HCT116 (cell line): Measurements from ENCODE around the gene BICD1. TPM values are rescaled to one million over a fixed set of nuclear protein-coding genes. Genes with fewer than 3 reads are reported as not detected.

Source experiments
- ATAC-seq: fragments of 200-7000 bp; cut with Tn5 transposase; 2 replicates; pipeline ENCODE4 v1.9.1; 2020; ENCODE audit warnings: mild to moderate bottlenecking, moderate library complexity
- BruUV-seq: library from RNA; stranded (reverse); fragments of 400-500 nt; replicated peaks from 2 replicates; lab custom pipeline; 2021; lab: Mats Ljungman, UMichigan
- CTCF ChIA-PET: fragments of 300-600 bp; sonication (Branson Sonifier 250); formaldehyde crosslinking; loops from one replicate; lab custom pipeline; 2021; ENCODE audit warnings: antibody characterized with exemption; lab: Charles Lee
- POLR2A ChIA-PET: fragments of 300-600, 350-600 bp; sonication (Branson Sonifier 250); formaldehyde crosslinking; loops from one replicate; lab custom pipeline; 2021; ENCODE audit warnings: antibody characterized with exemption; lab: Charles Lee
- RAD21 ChIA-PET, 2 experiments: fragments of 300-600 bp; sonication (Branson Sonifier 250); formaldehyde crosslinking; loops; one replicate each; lab custom pipeline; 2023; ENCODE audit warnings: low total read pairs in 2 of 2; ENCODE audit not compliant: uncharacterized antibody in 2 of 2, unreplicated experiment in 2 of 2, low non-redundant PET in 1 of 2; lab: Charles Lee
- DNase-seq: peaks from one replicate; pipeline ENCODE4 v3.0.0-alpha.2; 2010; ENCODE audit warnings: low read depth, low spot score
- H2AFZ ChIP-seq: fragments of 200-600 bp; shearing (Covaris generic), sonication (generic); 2 replicates; pipeline ENCODE4 v1.6.1; 2017; ENCODE audit warnings: low read depth, mixed run types, mixed read lengths, antibody characterized with exemption, low read length; ENCODE audit not compliant: poor library complexity, severe bottlenecking
- H3K27ac ChIP-seq: 2 replicates; pipeline ENCODE4 v1.5.1; 2012; ENCODE audit warnings: low read depth, low read length
- H3K27me3 ChIP-seq: fragments of 200-600 bp; sonication (generic); 2 replicates; pipeline ENCODE4 v1.6.1; 2016; ENCODE audit warnings: mixed run types, low read length, mixed read lengths; ENCODE audit not compliant: insufficient read depth
- H3K36me3 ChIP-seq, 2 experiments: fragments of 200-500 bp in 1 of 2; fragments of 200-600 bp in 1 of 2; sonication (Bioruptor generic) in 1 of 2; sonication (generic) in 1 of 2; 2 replicates each; pipeline versions ENCODE4 v1.5.1 to v1.6.1; 2014 to 2016; ENCODE audit warnings: low read length in 2 of 2, inconsistent platforms in 1 of 2, mixed read lengths in 1 of 2, mixed run types in 1 of 2; ENCODE audit not compliant: insufficient read depth in 2 of 2, control insufficient read depth in 1 of 2
- H3K4me1 ChIP-seq, 2 experiments: fragments of 200-600 bp in 1 of 2; sonication (generic) in 1 of 2; 2 replicates each; pipeline versions ENCODE4 v1.5.1 to v1.6.1; 2012 to 2017; ENCODE audit warnings: low read length in 2 of 2, inconsistent platforms in 1 of 2, mild to moderate bottlenecking in 1 of 2, mixed read lengths in 1 of 2, mixed run types in 1 of 2, moderate library complexity in 1 of 2; ENCODE audit not compliant: insufficient read depth in 2 of 2, control insufficient read depth in 1 of 2
- H3K4me2 ChIP-seq: fragments of 200-600 bp; sonication (generic); 2 replicates; pipeline ENCODE4 v1.6.1; 2017; ENCODE audit warnings: mixed run types, low read length, mixed read lengths
- H3K4me3 ChIP-seq, 2 experiments: fragments of 200-600 bp in 1 of 2; sonication (generic) in 1 of 2; replicated peaks in 1 of 2; 2 replicates each; pipeline ENCODE4 v1.5.1; 2011 to 2016; ENCODE audit warnings: low read length in 2 of 2, control low read depth in 1 of 2, low read depth in 1 of 2, mild to moderate bottlenecking in 1 of 2, mixed read lengths in 1 of 2, mixed run types in 1 of 2
- H3K79me2 ChIP-seq: fragments of 200-600 bp; sonication (generic); 2 replicates; pipeline ENCODE4 v1.6.1; 2017; ENCODE audit warnings: mild to moderate bottlenecking, mixed run types, low read length, moderate library complexity, mixed read lengths; ENCODE audit not compliant: insufficient read depth
- H3K9ac ChIP-seq: fragments of 200-600 bp; sonication (generic); 2 replicates; pipeline ENCODE4 v1.6.1; 2016; ENCODE audit warnings: low read length, mixed read lengths
- H3K9me2 ChIP-seq: fragments of 200-600 bp; sonication (generic), shearing (Covaris generic); 2 replicates; pipeline ENCODE4 v1.6.1; 2017; ENCODE audit warnings: mixed run types, mild to moderate bottlenecking, moderate library complexity; ENCODE audit not compliant: insufficient read depth
- H3K9me3 ChIP-seq, 2 experiments: fragments of 200-500 bp in 1 of 2; fragments of 200-600 bp in 1 of 2; sonication (Bioruptor generic) in 1 of 2; sonication (generic) in 1 of 2; 2 replicates each; pipeline ENCODE4 v1.6.1; 2014 to 2017; ENCODE audit warnings: low read length in 2 of 2, mixed read lengths in 2 of 2, inconsistent platforms in 1 of 2, low read depth in 1 of 2, mild to moderate bottlenecking in 1 of 2, mixed run types in 1 of 2, moderate library complexity in 1 of 2; ENCODE audit not compliant: control insufficient read depth in 1 of 2, insufficient read depth in 1 of 2
- H4K20me1 ChIP-seq: fragments of 200-600 bp; sonication (generic), shearing (Covaris generic); 2 replicates; pipeline ENCODE4 v1.6.1; 2017; ENCODE audit warnings: mixed run types, mild to moderate bottlenecking, moderate library complexity; ENCODE audit not compliant: insufficient read depth
- CBX3 ChIP-seq: IDR thresholded peaks from 2 replicates; pipeline ENCODE4 v1.6.1; 2012; ENCODE audit warnings: low read depth
- CEBPB ChIP-seq: IDR thresholded peaks from 2 replicates; pipeline ENCODE4 v1.6.1; 2012; ENCODE audit warnings: low read depth
- EGR1 ChIP-seq: IDR thresholded peaks from 2 replicates; pipeline ENCODE4 v1.6.1; 2012; ENCODE audit warnings: low read depth
- ELF1 ChIP-seq: IDR thresholded peaks from 2 replicates; pipeline ENCODE4 v1.6.1; 2012; ENCODE audit warnings: low read depth, borderline replicate concordance
- EZH2phosphoT487 ChIP-seq: fragments of 200-600 bp; IDR thresholded peaks from 2 replicates; pipeline ENCODE4 v1.6.1; 2018; ENCODE audit warnings: antibody characterized with exemption, borderline replicate concordance
- FOSL1 ChIP-seq: IDR thresholded peaks from 2 replicates; pipeline ENCODE4 v1.6.1; 2012; ENCODE audit warnings: low read depth
- JUND ChIP-seq: IDR thresholded peaks from 2 replicates; pipeline ENCODE4 v1.6.1; 2012
- POLR2A ChIP-seq: IDR thresholded peaks from 2 replicates; pipeline ENCODE4 v1.7.0; 2011; ENCODE audit warnings: borderline replicate concordance; ENCODE audit not compliant: insufficient read depth, insufficient read length; ENCODE audit errors: extremely low read depth
- RAD21 ChIP-seq: IDR thresholded peaks from 2 replicates; pipeline ENCODE4 v1.6.1; 2012; ENCODE audit warnings: low read depth, mild to moderate bottlenecking
- SIN3A ChIP-seq: IDR thresholded peaks from 2 replicates; pipeline ENCODE4 v1.6.1; 2012; ENCODE audit warnings: low read depth
- SP1 ChIP-seq: IDR thresholded peaks from 2 replicates; pipeline ENCODE4 v1.6.1; 2012; ENCODE audit warnings: low read depth
- SRF ChIP-seq: IDR thresholded peaks from 2 replicates; pipeline ENCODE4 v1.6.1; 2012; ENCODE audit warnings: low read depth
- TCF7L2 ChIP-seq: IDR thresholded peaks from 2 replicates; pipeline ENCODE4 v1.7.0; 2011; ENCODE audit warnings: borderline replicate concordance, inconsistent platforms; ENCODE audit not compliant: insufficient read depth, insufficient read length; ENCODE audit errors: extremely low read depth
- YY1 ChIP-seq: IDR thresholded peaks from 2 replicates; pipeline ENCODE4 v1.6.1; 2011; ENCODE audit warnings: low read length, low read depth, moderate library complexity, mild to moderate bottlenecking; ENCODE audit not compliant: insufficient replicate concordance; ENCODE audit errors: extremely low read depth
- ZFX ChIP-seq: fragments of 450-650 bp; IDR thresholded peaks from 2 replicates; pipeline ENCODE4 v1.6.1; 2017
- ZNF274 ChIP-seq: fragments of 200-500 bp; sonication (Bioruptor generic); IDR thresholded peaks from 2 replicates; pipeline ENCODE4 v1.6.1; 2014; ENCODE audit warnings: mild to moderate bottlenecking, low read depth, low read length, inconsistent platforms
- intact Hi-C: fragments of 100-400 bp; cut with micrococcal nuclease; formaldehyde crosslinking; loops from 2 replicates; pipeline ENCODE4 v1.10.0; 2022
- total RNA-seq: library from RNA; stranded (reverse); gene quantifications from one replicate; pipeline ENCODE4 v1.2.1, GENCODE V29; 2021; ENCODE audit not compliant: unreplicated experiment
- TF ChIP-seq, protein P1 (sequence below): IDR thresholded peaks from 2 replicates; pipeline ENCODE4 v1.6.1; 2012
- TF ChIP-seq, protein P2 (sequence below): IDR thresholded peaks from 2 replicates; pipeline ENCODE4 v1.6.1; 2011; ENCODE audit warnings: mild to moderate bottlenecking, low read length, moderate library complexity; ENCODE audit not compliant: insufficient replicate concordance; ENCODE audit errors: extremely low read depth
- TF ChIP-seq, protein P3 (sequence below): IDR thresholded peaks from 2 replicates; pipeline ENCODE4 v1.6.1; 2012; ENCODE audit warnings: low read depth
- TF ChIP-seq, protein P4 (sequence below), 3 experiments: fragments of 200-600 bp in 1 of 3; sonication (generic) in 1 of 3; IDR thresholded peaks in 2 of 3; conservative IDR thresholded peaks in 1 of 3; 2 replicates each; pipeline ENCODE4 v1.5.1; 2012 to 2017; ENCODE audit warnings: low read depth in 2 of 3, low read length in 2 of 3, antibody characterized with exemption in 1 of 3, borderline replicate concordance in 1 of 3, control low read depth in 1 of 3, mild to moderate bottlenecking in 1 of 3, mixed read lengths in 1 of 3, mixed run types in 1 of 3, moderate library complexity in 1 of 3; ENCODE audit not compliant: insufficient read depth in 1 of 3

BICD1 gene
- total RNA-seq, 1 experiment from 2014 or later = 32.5 TPM

DNA sequence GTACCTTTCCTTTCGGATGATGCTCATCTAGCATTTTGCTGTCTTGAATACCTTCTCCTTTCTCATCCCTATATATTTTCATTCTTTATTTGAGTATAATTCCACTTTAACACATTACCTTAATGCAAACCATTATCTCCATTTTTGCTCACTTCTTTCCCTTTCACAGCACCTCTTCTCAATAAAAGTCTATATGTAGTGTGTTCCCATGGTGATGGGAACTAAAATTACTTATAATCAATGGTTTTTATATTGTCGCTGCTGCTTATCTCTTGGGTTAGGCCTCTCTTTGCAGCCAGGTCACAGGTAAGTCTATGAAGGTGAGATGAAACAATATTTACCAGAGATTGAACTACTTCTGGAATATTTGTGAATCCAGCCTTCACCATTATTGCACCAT is 171.1 kb downstream of the BICD1 start:
- no peak overlapping the region for H3K27ac ChIP-seq
- H3K4me3 ChIP-seq = no peak overlapping the region
- no peaks in the 10 kb centered on the region for H3K36me3 ChIP-seq
- TF ChIP-seq, protein P1, sequence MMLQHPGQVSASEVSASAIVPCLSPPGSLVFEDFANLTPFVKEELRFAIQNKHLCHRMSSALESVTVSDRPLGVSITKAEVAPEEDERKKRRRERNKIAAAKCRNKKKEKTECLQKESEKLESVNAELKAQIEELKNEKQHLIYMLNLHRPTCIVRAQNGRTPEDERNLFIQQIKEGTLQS = no peak
- no peak for TF ChIP-seq YY1
- no peak for TF ChIP-seq ELF1
- TF ChIP-seq SIN3A = no peak
- no peak for TF ChIP-seq EGR1
- no peak for TF ChIP-seq POLR2A
- no peak for TF ChIP-seq ZNF274
- TF ChIP-seq, protein P2, sequence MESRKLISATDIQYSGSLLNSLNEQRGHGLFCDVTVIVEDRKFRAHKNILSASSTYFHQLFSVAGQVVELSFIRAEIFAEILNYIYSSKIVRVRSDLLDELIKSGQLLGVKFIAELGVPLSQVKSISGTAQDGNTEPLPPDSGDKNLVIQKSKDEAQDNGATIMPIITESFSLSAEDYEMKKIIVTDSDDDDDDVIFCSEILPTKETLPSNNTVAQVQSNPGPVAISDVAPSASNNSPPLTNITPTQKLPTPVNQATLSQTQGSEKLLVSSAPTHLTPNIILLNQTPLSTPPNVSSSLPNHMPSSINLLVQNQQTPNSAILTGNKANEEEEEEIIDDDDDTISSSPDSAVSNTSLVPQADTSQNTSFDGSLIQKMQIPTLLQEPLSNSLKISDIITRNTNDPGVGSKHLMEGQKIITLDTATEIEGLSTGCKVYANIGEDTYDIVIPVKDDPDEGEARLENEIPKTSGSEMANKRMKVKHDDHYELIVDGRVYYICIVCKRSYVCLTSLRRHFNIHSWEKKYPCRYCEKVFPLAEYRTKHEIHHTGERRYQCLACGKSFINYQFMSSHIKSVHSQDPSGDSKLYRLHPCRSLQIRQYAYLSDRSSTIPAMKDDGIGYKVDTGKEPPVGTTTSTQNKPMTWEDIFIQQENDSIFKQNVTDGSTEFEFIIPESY = no peak
- no peak for TF ChIP-seq TCF7L2
- TF ChIP-seq EZH2phosphoT487 = no peak
- TF ChIP-seq SRF = no peak
- no peak for TF ChIP-seq ZFX
- TF ChIP-seq CBX3 = no peak
- no peak for TF ChIP-seq SP1
- TF ChIP-seq FOSL1 = no peak
- TF ChIP-seq RAD21 = no peak
- no peak for TF ChIP-seq JUND
- TF ChIP-seq, protein P3, sequence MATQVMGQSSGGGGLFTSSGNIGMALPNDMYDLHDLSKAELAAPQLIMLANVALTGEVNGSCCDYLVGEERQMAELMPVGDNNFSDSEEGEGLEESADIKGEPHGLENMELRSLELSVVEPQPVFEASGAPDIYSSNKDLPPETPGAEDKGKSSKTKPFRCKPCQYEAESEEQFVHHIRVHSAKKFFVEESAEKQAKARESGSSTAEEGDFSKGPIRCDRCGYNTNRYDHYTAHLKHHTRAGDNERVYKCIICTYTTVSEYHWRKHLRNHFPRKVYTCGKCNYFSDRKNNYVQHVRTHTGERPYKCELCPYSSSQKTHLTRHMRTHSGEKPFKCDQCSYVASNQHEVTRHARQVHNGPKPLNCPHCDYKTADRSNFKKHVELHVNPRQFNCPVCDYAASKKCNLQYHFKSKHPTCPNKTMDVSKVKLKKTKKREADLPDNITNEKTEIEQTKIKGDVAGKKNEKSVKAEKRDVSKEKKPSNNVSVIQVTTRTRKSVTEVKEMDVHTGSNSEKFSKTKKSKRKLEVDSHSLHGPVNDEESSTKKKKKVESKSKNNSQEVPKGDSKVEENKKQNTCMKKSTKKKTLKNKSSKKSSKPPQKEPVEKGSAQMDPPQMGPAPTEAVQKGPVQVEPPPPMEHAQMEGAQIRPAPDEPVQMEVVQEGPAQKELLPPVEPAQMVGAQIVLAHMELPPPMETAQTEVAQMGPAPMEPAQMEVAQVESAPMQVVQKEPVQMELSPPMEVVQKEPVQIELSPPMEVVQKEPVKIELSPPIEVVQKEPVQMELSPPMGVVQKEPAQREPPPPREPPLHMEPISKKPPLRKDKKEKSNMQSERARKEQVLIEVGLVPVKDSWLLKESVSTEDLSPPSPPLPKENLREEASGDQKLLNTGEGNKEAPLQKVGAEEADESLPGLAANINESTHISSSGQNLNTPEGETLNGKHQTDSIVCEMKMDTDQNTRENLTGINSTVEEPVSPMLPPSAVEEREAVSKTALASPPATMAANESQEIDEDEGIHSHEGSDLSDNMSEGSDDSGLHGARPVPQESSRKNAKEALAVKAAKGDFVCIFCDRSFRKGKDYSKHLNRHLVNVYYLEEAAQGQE = no peak
- no peak for TF ChIP-seq CEBPB
- TF ChIP-seq, protein P4, sequence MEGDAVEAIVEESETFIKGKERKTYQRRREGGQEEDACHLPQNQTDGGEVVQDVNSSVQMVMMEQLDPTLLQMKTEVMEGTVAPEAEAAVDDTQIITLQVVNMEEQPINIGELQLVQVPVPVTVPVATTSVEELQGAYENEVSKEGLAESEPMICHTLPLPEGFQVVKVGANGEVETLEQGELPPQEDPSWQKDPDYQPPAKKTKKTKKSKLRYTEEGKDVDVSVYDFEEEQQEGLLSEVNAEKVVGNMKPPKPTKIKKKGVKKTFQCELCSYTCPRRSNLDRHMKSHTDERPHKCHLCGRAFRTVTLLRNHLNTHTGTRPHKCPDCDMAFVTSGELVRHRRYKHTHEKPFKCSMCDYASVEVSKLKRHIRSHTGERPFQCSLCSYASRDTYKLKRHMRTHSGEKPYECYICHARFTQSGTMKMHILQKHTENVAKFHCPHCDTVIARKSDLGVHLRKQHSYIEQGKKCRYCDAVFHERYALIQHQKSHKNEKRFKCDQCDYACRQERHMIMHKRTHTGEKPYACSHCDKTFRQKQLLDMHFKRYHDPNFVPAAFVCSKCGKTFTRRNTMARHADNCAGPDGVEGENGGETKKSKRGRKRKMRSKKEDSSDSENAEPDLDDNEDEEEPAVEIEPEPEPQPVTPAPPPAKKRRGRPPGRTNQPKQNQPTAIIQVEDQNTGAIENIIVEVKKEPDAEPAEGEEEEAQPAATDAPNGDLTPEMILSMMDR (IDR thresholded peaks at IDR 0.05 in 2 of 3, conservative IDR thresholded peaks at IDR 0.05 in 1 of 3; ENCODE audit: borderline replicate concordance in 1 of 3, insufficient read depth in 1 of 3, low read depth in 2 of 3, low read length in 2 of 3) = no peak
- no peak for ATAC-seq
- H3K4me1 ChIP-seq = no peaks in the 10 kb centered on the region; a peak in 1 of 4 replicates
- H3K4me2 ChIP-seq = no peak overlapping the region
- no peaks in the 10 kb centered on the region for H3K9me3 ChIP-seq
- POLR2A ChIA-PET = no interaction called here
- no peaks in the 10 kb centered on the region for H3K9me2 ChIP-seq
- CTCF ChIA-PET = no interaction called here
- H3K79me2 ChIP-seq = 0 out of 2 replicates have a peak, but pooled peaks cover 4% of the 10 kb centered on the region
- RAD21 ChIA-PET = no interaction called here
- no peaks in the 10 kb centered on the region for H3K27me3 ChIP-seq
- intact Hi-C loops = no loop called here
- no peak overlapping the region for H3K9ac ChIP-seq
- H2AFZ ChIP-seq = no peak overlapping the region
- no TSS peak for BruUV-seq
- H4K20me1 ChIP-seq = 0 out of 2 replicates have a peak, but pooled peaks cover 5% of the 10 kb centered on the region
- no peak for DNase-seq
